ENCODE data around the gene MSI1.
"Not testable (repeated sequence)": the region's sequence is repeated elsewhere in the genome, so short reads cannot be mapped to it uniquely, and the experiment has no call there.

MSI1 gene

DNA sequence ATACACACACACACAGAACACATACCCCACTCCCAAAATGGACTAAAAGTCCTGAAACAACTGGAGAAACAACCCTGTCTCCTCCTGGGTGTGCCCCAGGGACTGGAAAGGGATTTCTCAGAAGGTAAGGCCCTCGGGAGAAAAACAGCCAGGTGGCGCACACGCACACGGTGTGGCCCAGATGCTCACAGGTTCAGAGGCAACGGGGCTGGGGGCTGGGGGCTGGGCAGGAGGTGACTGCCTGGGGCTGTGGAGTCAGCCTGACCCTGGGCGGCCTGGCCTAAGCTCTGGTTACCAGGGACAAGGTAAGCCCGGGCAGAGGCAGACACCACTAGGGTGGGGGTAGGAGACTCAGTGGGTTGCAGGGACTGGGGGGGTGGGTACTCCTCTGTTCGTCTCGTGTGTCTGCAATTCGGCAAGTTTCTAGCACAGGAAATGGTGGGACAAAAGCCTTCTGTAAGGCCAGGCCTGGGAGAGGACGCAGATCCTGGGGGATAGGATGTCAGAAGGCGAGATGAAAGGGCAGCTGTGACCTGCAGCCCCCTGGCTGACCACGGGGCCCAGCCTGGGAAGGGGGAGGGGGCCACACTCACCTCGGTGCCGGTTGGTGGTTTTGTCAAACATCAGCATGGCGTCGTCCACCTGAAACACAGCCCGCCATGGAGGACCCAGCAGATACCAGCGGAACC, 10.4 kb downstream of the MSI1 start:
- in situ Hi-C loops (cut with HindIII; ENCODE audit: low sequenced_read_pairs) = no loop called here

DNA sequence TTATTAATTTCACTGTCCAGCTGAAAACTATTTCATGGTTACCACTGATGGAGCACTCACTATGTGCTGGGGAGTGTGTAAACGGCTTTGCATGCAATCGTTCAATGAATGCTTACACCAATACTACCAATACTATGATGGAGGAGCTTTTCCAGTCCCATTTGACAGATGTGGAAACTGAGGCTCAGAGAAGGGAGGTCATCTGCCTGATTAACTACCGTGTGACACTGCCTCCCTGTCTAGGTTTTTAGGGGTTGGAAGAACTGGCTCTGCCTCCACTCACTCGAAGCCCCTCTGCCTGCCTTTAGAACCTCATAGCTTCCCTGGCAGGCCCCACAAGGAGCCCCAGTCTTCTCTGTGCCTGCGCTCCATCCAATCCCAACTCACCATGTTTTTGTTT, 11.9 kb downstream of the MSI1 start:
- in situ Hi-C loops (cut with HindIII; ENCODE audit: low sequenced_read_pairs) = no loop called here

DNA sequence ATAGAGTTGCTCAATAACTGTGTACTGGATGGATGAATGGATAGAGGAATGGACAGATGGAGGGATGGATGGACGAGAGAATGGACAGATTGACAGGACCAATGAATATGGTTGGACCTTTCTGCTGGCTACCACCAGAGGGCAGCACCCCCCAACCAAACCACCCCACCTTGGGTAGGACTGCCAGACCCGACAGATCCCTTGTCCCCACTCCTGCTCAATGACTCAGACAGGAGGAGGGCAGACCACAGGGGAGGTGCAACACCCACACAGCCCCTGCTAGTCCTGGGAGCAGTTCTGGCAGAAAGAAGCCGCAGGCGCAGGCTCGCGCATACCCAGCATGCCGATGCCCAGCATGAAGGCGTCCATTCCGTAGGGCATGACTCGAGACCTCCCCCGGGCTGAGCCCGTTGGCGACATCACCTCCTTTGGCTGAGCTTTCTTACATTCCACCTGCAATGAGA, 12.4 kb downstream of the MSI1 start:
- in situ Hi-C loops (cut with HindIII; ENCODE audit: low sequenced_read_pairs) = no loop called here

DNA sequence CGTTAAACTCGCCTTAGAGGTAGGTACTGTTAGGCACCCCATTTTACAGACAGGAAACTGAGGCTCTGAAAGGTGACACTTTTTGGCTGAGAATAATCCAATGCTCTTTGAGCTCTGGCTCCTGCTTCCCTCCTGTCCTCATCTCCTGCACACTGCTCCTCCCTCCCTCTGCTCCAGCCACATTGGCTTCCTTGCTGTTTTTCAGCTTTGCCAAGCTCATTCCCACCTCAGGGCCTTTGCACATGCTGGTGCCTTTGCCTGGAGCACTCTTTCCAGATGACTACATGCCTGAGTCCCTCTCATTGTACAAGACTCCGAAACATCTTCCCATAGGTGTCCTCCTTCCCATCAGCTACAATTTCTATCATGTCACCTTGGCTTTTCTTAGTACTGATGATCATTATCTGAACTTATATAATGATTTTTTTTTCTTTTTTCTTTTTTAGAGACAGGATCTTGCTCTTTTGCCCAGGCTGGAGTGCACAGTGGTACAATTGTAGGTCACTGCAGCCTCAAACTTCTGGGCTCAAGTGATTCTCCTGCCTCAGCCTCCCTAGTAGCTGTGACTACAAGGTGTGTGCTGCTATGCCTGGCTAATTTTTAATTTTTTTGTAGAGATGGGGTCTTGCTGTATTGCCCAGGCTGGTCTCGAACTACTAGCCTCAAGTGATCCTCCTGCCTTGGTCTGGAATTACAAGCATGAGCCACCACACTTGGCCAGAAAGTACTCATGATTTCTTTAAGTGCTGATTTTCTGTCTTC, 15.2 kb downstream of the MSI1 start:
- in situ Hi-C loops (cut with HindIII; ENCODE audit: low sequenced_read_pairs) = no loop called here

DNA sequence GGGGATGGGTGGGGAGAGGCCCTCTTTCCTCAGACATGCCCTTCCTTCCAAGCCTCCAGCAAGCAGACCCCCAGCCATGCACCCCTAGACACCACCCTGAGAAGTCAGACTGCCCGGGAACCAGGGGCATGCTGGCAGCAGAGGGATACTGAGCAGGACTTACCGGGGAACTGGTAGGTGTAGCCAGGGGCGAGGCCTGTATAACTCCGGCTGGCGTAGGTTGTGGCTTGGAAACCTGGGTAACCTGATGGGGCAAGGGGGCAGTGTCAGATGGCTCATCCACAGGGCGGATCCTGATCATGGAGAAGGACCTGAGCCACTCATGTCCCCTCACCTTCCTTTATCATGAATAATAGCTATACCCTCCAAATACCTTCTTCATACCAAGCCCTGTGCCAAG, 15.8 kb downstream of the MSI1 start:
- in situ Hi-C loops (cut with HindIII; ENCODE audit: low sequenced_read_pairs) = no loop called here

DNA sequence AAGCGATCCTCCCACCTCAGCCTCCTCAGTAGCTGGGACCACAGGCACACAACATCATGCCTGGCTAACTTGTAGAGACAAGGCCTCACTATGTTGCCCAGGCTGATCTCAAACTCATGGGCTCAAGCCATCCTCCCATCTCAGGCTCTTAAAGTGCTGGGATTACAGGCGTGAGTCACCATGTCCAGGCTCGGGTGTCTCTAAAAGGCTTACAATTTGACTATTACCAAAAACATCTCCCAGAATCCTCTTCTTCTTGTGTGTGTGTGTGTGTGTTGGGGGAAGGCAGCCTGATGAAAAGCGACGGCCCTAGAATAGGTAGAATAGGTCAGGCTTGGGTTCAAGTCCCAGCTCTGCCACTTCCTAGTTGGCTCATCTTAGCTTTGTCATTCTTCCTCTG, 16.8 kb downstream of the MSI1 start:
- in situ Hi-C loops (cut with HindIII; ENCODE audit: low sequenced_read_pairs) = no loop called here

DNA sequence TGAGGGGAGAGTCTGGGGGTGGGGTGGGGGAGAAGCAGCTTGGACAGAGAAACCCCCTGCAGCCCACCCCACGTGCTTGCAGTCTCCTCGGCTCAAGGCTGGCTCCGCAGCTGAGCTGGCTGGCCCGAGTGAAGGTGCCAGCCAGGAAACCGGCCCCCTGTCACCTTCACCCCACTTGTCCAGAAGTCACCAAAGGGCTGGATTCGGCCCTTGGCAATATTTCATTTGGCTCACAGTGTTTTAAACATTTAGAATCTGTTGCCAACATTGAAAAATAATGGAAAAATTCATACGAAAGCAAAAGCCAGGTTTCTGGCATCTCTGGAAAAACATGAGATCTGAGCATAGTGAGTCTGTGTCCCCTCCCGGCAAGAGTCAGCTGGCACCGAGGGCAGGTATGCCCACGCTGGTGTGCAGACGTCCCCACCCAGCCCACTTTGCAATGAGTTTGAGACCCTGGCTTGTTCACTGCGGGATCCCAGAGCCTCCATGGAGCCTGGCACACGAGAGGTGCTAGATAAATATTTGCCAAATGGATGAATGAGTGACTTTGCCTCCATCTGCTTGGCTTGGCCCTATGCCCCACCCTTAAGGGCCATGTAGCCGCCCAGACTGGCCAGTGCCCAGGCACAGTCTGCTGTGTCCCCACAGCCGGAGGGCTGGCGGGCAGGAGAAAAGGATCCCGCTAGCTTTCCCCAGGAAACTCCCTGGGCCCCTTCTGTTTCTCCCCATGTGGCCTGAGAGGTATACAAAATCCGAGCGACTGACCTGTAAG, 18.2 kb downstream of the MSI1 start:
- in situ Hi-C loops (cut with HindIII; ENCODE audit: low sequenced_read_pairs) = no loop called here

DNA sequence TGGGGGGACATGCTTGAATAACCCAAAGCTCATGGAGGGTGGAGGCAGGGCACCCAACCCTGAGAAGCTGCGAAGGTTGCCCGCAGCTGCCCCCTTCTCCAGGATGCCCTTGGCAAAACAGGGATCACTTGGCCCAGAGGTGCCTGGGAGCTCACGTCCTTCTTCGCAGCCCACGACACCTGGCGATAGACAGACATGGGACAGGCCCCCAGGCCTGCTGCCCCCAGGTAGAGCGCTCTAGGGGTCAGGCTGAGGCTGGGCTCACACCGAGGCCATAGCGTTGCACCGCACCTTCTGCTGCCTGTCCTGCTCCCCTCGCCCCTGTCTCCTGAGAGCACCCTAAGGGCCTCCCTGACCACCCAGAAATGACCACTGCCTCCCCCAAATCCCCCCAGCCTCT, 21.2 kb downstream of the MSI1 start:
- in situ Hi-C loops (cut with HindIII; ENCODE audit: low sequenced_read_pairs) = loop anchor here (5.0 kb wide), 1 partner anchor 75 kb away; no protein-coding TSS in a partner anchor

DNA sequence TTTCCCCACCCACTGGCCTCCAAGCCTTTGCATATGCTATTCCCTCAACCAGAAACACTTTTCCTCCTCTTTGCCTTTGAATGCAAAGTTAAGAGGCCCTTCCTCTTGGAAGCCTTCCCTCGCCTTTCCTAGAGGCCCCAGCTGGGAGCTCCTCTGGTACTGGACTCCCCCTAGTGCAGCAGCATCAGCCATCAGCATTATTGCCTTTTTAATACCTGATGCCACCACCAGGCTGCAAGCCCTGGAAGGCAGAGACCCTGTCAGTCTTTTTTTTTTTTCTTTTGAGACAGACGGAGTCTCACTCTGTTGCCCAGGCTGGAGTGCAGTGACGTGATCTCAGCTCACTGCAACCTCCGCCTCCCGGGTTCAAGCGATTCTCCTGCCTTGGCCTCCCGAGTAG, 22.3 kb downstream of the MSI1 start:
- in situ Hi-C loops (cut with HindIII; ENCODE audit: low sequenced_read_pairs) = loop anchor here (5.0 kb wide), 1 partner anchor 76 kb away; no protein-coding TSS in a partner anchor

DNA sequence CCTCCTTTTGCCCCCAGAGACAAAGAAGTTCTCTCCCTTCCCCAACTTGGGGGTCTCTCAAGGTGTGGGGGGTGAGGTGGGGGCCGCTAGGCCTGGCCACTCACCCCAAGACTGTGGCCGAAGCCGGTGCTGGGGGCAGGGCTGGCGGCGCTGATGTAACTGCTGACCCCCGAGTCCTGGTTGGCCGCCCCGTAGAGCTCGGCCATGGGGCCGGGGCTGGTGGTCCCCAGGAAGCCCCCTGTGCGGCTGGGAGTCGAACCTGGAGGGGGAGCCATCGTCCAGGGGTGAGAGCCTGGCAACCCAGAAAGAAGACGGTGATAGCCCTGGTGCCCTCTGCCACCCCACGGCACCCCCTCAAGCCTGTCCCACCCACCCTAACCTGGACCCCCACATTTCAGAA, 22.9 kb downstream of the MSI1 start:
- in situ Hi-C loops (cut with HindIII; ENCODE audit: low sequenced_read_pairs) = loop anchor here (5.0 kb wide), 1 partner anchor 76 kb away; no protein-coding TSS in a partner anchor

DNA sequence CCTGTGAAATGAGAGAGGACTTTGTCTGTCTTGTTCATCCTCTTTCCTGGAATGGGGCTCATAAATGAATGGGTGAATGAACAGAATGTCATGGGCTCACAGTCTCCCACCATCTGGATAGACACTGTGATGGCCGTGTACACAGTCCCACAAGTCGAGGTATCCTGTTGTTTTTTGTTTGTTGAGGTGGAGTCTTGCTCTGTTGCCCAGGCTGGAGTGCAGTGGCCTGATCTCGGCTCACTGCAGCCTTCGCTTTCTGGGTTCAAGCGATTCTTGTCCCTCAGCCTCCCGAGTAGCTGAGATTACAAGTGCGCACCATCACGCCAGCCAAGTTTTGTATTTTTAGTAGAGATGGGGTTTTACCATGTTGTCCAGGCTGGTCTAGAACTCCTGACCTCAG, 25.3 kb downstream of the MSI1 start:
- in situ Hi-C loops (cut with HindIII; ENCODE audit: low sequenced_read_pairs) = no loop called here

DNA sequence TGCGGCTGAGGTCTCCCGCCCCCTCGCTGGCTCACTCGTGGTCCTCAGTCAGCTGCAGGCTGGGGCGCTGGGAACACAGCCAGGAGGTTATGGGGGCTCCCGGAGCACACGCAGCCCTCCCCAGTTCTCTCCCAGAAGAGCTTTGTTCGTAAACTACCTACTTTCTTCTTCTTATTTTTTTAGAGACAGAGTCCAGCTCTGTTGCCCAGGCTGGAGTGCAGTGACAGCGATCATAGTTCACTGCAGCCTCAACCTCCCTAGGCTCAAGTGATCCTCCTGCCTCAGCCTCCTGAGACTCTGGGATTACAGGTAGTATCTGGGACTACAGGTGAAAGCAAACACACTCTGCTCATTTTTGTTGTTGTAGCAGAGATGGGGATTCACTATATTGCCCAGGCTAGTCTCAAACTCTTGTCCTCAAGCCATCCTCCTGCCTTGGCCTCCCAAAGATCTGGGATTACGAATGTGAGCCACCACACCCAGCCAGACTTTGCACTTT, 25.9 kb downstream of the MSI1 start:
- in situ Hi-C loops (cut with HindIII; ENCODE audit: low sequenced_read_pairs) = no loop called here

DNA sequence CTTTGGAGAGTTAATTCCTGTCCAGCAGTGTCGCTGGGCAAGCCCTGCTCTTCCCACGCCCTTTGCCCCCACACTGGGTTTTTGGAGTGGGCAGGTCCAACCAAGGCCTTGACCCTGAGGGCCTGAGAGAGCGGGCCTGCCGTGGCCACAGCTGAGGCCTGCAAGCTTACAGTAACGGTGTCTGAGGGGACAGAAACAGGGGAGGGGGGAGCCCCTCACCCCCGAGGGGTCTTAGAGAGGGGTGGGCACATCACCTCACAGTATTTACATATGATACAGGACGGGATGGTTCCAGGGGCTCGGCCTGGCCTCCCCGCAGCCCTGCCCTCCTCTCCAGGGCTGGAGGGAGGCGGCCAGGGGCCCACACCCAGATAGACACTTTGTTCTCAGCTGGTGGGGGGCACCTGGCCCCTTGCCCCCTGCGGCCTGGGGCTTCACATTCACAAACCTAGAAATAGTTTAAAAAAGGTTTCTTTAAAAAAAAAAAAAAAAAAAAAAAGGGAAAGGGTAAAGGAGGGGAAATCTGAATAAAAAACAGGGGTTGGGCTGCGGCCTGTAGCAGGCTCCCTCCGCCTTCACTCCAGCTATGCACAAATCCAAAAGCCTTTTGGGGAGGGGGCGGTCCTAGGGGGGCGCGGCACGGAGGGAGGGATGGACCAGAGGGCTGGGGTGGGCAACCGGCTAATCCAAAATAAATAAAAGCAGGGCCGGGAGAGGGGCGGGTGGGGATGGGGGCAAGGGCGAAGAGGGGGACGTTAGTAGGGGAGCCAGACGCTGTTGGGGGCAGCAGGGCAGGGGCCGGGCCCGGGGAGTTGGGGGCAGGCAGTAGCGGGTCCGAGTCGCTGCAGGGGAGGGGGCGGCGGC, 26.6 kb downstream of the MSI1 start:
- in situ Hi-C loops (cut with HindIII; ENCODE audit: low sequenced_read_pairs) = no loop called here

DNA sequence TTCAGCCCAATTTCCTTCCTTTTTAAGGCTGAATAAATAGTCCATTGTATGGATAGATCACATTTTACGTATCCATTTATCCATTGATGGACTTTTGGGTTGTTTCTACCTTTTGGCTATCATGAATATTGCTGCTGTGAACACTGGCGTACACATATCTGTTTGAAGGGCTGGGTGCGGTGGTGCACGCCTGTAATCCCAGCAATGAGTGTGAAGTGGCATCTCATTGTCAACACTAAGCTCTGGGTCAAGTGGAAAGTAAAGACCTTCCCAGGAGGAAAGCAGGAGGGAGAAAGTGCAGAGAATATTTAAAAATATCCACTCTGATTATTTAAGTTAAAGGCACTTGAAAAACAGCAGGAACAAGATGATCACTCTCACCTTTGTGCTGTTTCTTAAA, 29.7 kb downstream of the MSI1 start:
- in situ Hi-C loops (cut with HindIII; ENCODE audit: low sequenced_read_pairs) = no loop called here

DNA sequence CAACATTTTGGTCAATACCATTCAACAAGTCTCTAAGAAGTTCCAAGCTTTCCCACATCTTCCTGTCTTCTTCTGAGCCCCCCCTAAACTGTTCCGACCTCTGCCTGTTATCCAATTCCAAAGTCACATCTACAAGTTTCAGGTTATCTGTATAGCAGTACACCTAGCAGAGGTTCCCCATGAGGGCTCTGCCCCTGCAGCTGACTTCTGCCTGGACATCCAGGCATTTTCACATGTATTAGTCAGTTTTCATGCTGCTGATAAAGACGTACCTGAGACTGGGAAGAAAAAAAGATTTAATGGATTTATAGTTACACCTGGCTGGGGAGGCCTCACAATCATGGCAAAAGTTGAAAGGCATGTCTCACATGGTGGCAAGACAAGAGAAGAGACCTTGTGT, 31.2 kb downstream of the MSI1 start:
- in situ Hi-C loops (cut with HindIII; ENCODE audit: low sequenced_read_pairs) = no loop called here

DNA sequence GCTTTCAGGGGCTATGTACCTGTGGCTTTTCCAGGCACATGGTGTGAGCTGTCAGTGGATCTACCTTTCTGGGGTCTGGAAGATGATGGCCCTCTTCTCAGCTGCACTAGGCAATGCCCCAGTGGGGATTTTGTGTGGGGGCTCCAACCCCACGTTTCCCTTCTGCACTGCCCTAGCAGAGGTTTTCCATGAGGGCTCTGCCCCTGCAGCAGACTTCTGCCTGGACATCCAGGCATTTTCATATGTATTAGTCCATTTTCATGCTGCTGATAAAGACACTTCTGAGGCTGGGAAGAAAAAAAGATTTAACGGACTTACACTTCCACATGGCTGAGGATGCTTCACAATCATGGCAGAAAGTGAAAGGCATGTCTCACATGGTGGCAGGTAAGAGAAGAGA, 32.6 kb downstream of the MSI1 start:
- in situ Hi-C loops (cut with HindIII; ENCODE audit: low sequenced_read_pairs) = not testable (repeated sequence)

DNA sequence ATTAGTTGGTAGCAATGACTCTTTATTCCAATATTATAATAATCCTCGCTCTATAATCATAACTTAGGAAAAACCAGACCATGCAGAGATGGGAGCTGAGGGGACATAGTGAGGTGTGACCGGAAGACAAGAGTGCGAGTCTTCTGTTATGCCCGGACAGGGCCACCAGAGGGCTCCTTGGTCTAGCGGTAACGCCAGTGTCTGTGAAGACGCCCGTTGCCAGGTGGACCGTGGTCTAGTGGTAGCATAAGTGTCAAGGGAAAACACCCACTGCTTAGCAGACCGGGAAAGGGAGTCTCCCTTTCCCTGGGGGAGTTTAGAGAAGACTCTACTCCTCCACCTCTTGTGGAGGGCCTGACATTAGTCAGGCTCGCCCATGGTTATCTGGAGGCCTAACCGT, 33.5 kb downstream of the MSI1 start:
- in situ Hi-C loops (cut with HindIII; ENCODE audit: low sequenced_read_pairs) = not testable (repeated sequence)

DNA sequence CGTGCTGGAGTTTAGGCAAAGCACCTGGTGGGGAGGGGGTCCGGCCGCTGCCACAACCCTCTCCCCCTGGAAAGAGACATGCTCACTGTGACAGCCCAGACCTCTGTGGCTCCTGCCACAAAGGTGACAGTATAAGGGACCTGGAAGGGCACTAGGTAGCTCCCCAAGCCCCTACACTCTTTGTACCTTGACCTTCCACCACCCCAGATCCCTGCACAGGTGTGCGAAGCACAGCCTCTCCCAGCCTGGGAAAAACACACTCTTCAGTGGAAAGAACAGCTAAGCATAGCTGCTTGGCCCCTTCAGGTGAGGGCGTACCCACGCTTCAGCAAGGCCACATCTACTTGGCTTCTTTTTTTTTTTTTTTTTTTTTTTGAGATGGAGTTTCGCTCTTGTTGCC, 36.4 kb downstream of the MSI1 start:
- in situ Hi-C loops (cut with HindIII; ENCODE audit: low sequenced_read_pairs) = no loop called here

DNA sequence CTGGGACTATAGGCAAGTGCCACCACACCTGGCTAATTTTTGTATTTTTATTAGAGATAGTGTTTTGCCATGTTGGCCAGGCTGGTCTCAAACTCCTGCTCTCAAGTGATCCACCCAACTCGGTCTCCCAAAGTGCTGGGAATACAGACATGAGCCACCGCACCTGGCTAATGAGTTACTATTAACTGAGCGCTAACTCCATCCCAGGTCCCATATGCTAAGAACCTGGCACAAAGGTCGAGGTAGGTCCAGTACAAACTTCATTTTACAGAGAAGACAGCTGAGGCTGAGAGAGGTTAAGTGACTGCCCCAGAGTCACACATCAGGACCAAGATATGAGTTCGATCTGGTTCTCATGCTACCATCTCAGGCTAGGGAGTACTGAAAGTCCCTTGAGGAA, 36.9 kb downstream of the MSI1 start:
- in situ Hi-C loops (cut with HindIII; ENCODE audit: low sequenced_read_pairs) = no loop called here

DNA sequence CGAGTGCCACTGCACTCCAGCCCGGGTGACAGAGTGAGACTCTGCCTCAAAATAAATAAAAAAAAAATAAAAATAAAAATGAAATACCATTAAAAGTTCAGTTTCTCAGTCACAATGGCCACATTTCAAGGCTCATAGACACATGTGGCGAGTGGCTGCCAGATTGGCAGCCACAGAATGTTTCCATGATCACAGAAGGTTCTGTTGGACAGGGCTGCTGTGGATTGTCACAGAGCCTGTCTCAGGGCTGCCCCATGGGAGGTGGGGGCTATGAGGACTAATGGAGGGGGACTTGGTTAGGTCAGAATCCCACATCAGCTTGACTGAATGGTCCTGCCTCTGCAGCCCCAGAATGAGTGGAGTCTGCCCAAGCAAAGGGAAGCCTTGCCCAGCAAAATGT, 37.6 kb downstream of the MSI1 start:
- in situ Hi-C loops (cut with HindIII; ENCODE audit: low sequenced_read_pairs) = no loop called here
